Measurements from ENCODE around the gene AMPH. TPM values are rescaled to one million over a fixed set of nuclear protein-coding genes. Genes with fewer than 3 reads are reported as not detected.

Gene AMPH
- total RNA-seq, 1 donor from 2014 or later: 9.4 TPM

GRCh38 chr7:38512704-38513103, 118.5 kb downstream of the AMPH start:
- H3K9ac ChIP-seq (ENCODE audit: low read depth in 1 of 3, low read length in 3 of 3): no peak overlapping the region
- H3K4me1 ChIP-seq (ENCODE audit: control insufficient read depth in 3 of 3, insufficient read depth in 3 of 3, low read length in 3 of 3): no peaks in the 10 kb centered on the region
- H3K27ac ChIP-seq (ENCODE audit: low read depth, low read length): no peak overlapping the region
- H3K36me3 ChIP-seq (ENCODE audit: control insufficient read depth in 3 of 3, insufficient read depth in 3 of 3, low read length in 3 of 3): no peaks in the 10 kb centered on the region
- H3K27me3 ChIP-seq (ENCODE audit: control insufficient read depth in 3 of 3, insufficient read depth in 3 of 3, low read length in 3 of 3): no peaks in the 10 kb centered on the region
- no peak overlapping the region for H3K4me3 ChIP-seq (ENCODE audit: low read length in 3 of 3)
- H3K9me3 ChIP-seq (ENCODE audit: control insufficient read depth in 3 of 3, low read length in 3 of 3): no peaks in the 10 kb centered on the region

GRCh38 chr7:38512291-38512690, 118.9 kb downstream of the AMPH start:
- Histone ChIP-seq H3K9me3 (ENCODE audit: control insufficient read depth in 3 of 3, low read length in 3 of 3) (no peaks in the 10 kb centered on the region), H3K27ac (ENCODE audit: low read depth, low read length) (no peak overlapping the region), H3K36me3 (ENCODE audit: control insufficient read depth in 3 of 3, insufficient read depth in 3 of 3, low read length in 3 of 3) (no peaks in the 10 kb centered on the region), H3K4me1 (ENCODE audit: control insufficient read depth in 3 of 3, insufficient read depth in 3 of 3, low read length in 3 of 3) (no peaks in the 10 kb centered on the region), H3K4me3 (ENCODE audit: low read length in 3 of 3) (no peak overlapping the region), H3K27me3 (ENCODE audit: control insufficient read depth in 3 of 3, insufficient read depth in 3 of 3, low read length in 3 of 3) (no peaks in the 10 kb centered on the region), H3K9ac (ENCODE audit: low read depth in 1 of 3, low read length in 3 of 3) (no peak overlapping the region)

DNA sequence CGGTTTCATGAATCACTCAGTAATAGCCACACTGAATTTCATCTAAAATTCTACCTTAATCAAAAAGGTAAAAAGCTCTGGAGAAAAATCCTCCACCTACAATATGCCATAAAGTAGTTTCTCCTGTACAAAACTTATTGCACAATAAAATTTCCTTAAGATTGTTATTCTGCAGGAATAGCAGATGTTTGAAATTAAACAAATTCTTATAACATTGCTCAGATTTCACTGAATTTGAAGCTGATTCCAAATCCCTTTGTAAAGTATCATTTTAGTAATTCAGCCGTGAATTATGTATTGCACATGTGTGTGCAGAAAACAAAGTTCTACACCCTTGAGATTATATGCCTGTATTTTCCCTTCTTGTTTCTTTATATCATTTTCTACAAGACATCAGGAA, 123.8 kb downstream of the AMPH start:
- Histone ChIP-seq H3K9ac (ENCODE audit: low read depth in 1 of 3, low read length in 3 of 3) (no peak overlapping the region), H3K4me1 (ENCODE audit: control insufficient read depth in 3 of 3, insufficient read depth in 3 of 3, low read length in 3 of 3) (no peaks in the 10 kb centered on the region), H3K36me3 (ENCODE audit: control insufficient read depth in 3 of 3, insufficient read depth in 3 of 3, low read length in 3 of 3) (no peaks in the 10 kb centered on the region), H3K9me3 (ENCODE audit: control insufficient read depth in 3 of 3, low read length in 3 of 3) (no peaks in the 10 kb centered on the region), H3K27ac (ENCODE audit: low read depth, low read length) (no peak overlapping the region), H3K27me3 (ENCODE audit: control insufficient read depth in 3 of 3, insufficient read depth in 3 of 3, low read length in 3 of 3) (no peaks in the 10 kb centered on the region), H3K4me3 (ENCODE audit: low read length in 3 of 3) (no peak overlapping the region)

DNA sequence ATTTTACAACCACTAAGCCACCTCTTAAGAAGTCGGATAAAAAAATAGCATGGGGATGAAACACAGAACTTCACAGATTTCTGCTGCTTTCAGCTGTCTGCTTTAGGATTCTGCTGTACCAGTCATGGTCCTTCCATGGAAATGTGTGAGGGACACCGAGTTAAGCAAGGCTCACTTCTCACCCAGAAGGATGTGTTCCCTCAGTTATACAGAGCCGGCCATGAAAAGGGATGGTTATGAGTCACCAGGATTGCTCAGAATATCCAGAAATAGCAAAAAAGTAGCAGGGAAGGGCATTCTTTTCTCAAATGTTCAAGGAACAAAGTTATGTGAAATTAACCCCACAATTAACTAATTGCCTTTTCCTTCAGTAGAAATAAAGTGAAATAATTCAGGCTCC, 124.4 kb downstream of the AMPH start:
- Histone ChIP-seq H3K27me3 (ENCODE audit: control insufficient read depth in 3 of 3, insufficient read depth in 3 of 3, low read length in 3 of 3) (no peaks in the 10 kb centered on the region), H3K4me3 (ENCODE audit: low read length in 3 of 3) (no peak overlapping the region), H3K9ac (ENCODE audit: low read depth in 1 of 3, low read length in 3 of 3) (no peak overlapping the region), H3K27ac (ENCODE audit: low read depth, low read length) (no peak overlapping the region), H3K4me1 (ENCODE audit: control insufficient read depth in 3 of 3, insufficient read depth in 3 of 3, low read length in 3 of 3) (no peaks in the 10 kb centered on the region), H3K36me3 (ENCODE audit: control insufficient read depth in 3 of 3, insufficient read depth in 3 of 3, low read length in 3 of 3) (no peaks in the 10 kb centered on the region), H3K9me3 (ENCODE audit: control insufficient read depth in 3 of 3, low read length in 3 of 3) (no peaks in the 10 kb centered on the region)

- no peak overlapping the region for H3K4me3 ChIP-seq (ENCODE audit: low read length in 3 of 3)
- no peaks in the 10 kb centered on the region for H3K27me3 ChIP-seq (ENCODE audit: control insufficient read depth in 3 of 3, insufficient read depth in 3 of 3, low read length in 3 of 3)
- H3K9ac ChIP-seq (ENCODE audit: low read depth in 1 of 3, low read length in 3 of 3): no peak overlapping the region
- H3K4me1 ChIP-seq (ENCODE audit: control insufficient read depth in 3 of 3, insufficient read depth in 3 of 3, low read length in 3 of 3): no peaks in the 10 kb centered on the region
- no peaks in the 10 kb centered on the region for H3K36me3 ChIP-seq (ENCODE audit: control insufficient read depth in 3 of 3, insufficient read depth in 3 of 3, low read length in 3 of 3)
- no peak overlapping the region for H3K27ac ChIP-seq (ENCODE audit: low read depth, low read length)
- no peaks in the 10 kb centered on the region for H3K9me3 ChIP-seq (ENCODE audit: control insufficient read depth in 3 of 3, low read length in 3 of 3)
Observed at GRCh38 chr7:38506004-38506403, 125.2 kb downstream of the AMPH start.

DNA sequence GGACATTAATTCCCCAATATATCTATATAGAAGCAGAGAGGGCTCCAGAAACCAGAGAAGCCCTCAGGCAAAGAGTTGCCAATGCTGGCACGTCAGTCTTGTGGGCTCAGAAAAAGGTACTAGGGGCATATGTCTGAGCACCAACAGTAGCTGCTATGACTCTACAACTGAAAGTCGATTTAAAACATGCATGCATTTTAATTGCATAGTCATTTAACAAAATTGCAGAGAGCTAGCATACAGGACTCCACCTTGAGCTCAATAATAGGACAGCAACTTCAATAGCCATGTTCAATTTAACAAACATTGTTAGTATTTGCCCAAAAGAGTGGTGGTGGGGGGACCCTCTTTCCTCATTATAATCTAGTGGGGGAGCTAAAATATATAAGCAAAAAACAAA, 126.5 kb downstream of the AMPH start:
- no peak overlapping the region for H3K27ac ChIP-seq (ENCODE audit: low read depth, low read length)
- no peak overlapping the region for H3K9ac ChIP-seq (ENCODE audit: low read depth in 1 of 3, low read length in 3 of 3)
- H3K36me3 ChIP-seq (ENCODE audit: control insufficient read depth in 3 of 3, insufficient read depth in 3 of 3, low read length in 3 of 3): no peaks in the 10 kb centered on the region
- no peaks in the 10 kb centered on the region for H3K4me1 ChIP-seq (ENCODE audit: control insufficient read depth in 3 of 3, insufficient read depth in 3 of 3, low read length in 3 of 3)
- no peaks in the 10 kb centered on the region for H3K9me3 ChIP-seq (ENCODE audit: control insufficient read depth in 3 of 3, low read length in 3 of 3)
- H3K4me3 ChIP-seq (ENCODE audit: low read length in 3 of 3): no peak overlapping the region
- H3K27me3 ChIP-seq (ENCODE audit: control insufficient read depth in 3 of 3, insufficient read depth in 3 of 3, low read length in 3 of 3): no peaks in the 10 kb centered on the region

DNA sequence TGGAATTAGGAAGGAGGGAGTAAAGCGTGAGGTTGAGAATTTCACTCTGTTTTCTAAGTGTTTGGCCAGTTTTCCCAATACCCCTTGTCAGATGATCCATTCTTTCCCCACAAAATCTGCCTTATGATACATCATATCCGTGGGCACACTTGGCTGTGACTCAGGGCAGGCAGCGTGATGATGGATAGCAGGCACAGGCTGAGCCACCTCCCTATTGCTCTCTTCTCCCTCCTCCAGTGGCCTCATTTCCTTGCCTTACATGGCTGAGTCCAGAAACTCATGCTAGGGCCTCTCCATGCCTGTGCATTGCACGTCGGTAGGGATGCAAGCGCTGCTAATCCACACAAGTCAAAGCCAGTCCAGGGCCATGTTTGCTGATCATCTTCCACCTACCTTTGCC, 128.3 kb downstream of the AMPH start:
- H3K4me3 ChIP-seq (ENCODE audit: low read length in 3 of 3): no peak overlapping the region
- H3K9me3 ChIP-seq (ENCODE audit: control insufficient read depth in 3 of 3, low read length in 3 of 3): no peaks in the 10 kb centered on the region
- H3K27ac ChIP-seq (ENCODE audit: low read depth, low read length): no peak overlapping the region
- no peaks in the 10 kb centered on the region for H3K4me1 ChIP-seq (ENCODE audit: control insufficient read depth in 3 of 3, insufficient read depth in 3 of 3, low read length in 3 of 3)
- H3K27me3 ChIP-seq (ENCODE audit: control insufficient read depth in 3 of 3, insufficient read depth in 3 of 3, low read length in 3 of 3): no peaks in the 10 kb centered on the region
- no peak overlapping the region for H3K9ac ChIP-seq (ENCODE audit: low read depth in 1 of 3, low read length in 3 of 3)
- no peaks in the 10 kb centered on the region for H3K36me3 ChIP-seq (ENCODE audit: control insufficient read depth in 3 of 3, insufficient read depth in 3 of 3, low read length in 3 of 3)

- no peaks in the 10 kb centered on the region for H3K27me3 ChIP-seq (ENCODE audit: control insufficient read depth in 3 of 3, insufficient read depth in 3 of 3, low read length in 3 of 3)
- no peaks in the 10 kb centered on the region for H3K9me3 ChIP-seq (ENCODE audit: control insufficient read depth in 3 of 3, low read length in 3 of 3)
- H3K9ac ChIP-seq (ENCODE audit: low read depth in 1 of 3, low read length in 3 of 3): no peak overlapping the region
- no peak overlapping the region for H3K27ac ChIP-seq (ENCODE audit: low read depth, low read length)
- H3K4me1 ChIP-seq (ENCODE audit: control insufficient read depth in 3 of 3, insufficient read depth in 3 of 3, low read length in 3 of 3): no peaks in the 10 kb centered on the region
- H3K36me3 ChIP-seq (ENCODE audit: control insufficient read depth in 3 of 3, insufficient read depth in 3 of 3, low read length in 3 of 3): no peaks in the 10 kb centered on the region
- no peak overlapping the region for H3K4me3 ChIP-seq (ENCODE audit: low read length in 3 of 3)
Observed at GRCh38 chr7:38502289-38502688, 128.9 kb downstream of the AMPH start.

- Histone ChIP-seq H3K36me3 (ENCODE audit: control insufficient read depth in 3 of 3, insufficient read depth in 3 of 3, low read length in 3 of 3) (no peaks in the 10 kb centered on the region), H3K4me1 (ENCODE audit: control insufficient read depth in 3 of 3, insufficient read depth in 3 of 3, low read length in 3 of 3) (no peaks in the 10 kb centered on the region), H3K4me3 (ENCODE audit: low read length in 3 of 3) (no peak overlapping the region), H3K27me3 (ENCODE audit: control insufficient read depth in 3 of 3, insufficient read depth in 3 of 3, low read length in 3 of 3) (no peaks in the 10 kb centered on the region), H3K9me3 (ENCODE audit: control insufficient read depth in 3 of 3, low read length in 3 of 3) (peaks cover 0 to 2% (median 0%) of the 10 kb centered on the region in 3 donors), H3K27ac (ENCODE audit: low read depth, low read length) (no peak overlapping the region), H3K9ac (ENCODE audit: low read depth in 1 of 3, low read length in 3 of 3) (no peak overlapping the region)
Observed at GRCh38 chr7:38492010-38492409, 139.2 kb downstream of the AMPH start.

- H3K36me3 ChIP-seq (ENCODE audit: control insufficient read depth in 3 of 3, insufficient read depth in 3 of 3, low read length in 3 of 3): no peaks in the 10 kb centered on the region
- no peak overlapping the region for H3K4me3 ChIP-seq (ENCODE audit: low read length in 3 of 3)
- no peak overlapping the region for H3K9ac ChIP-seq (ENCODE audit: low read depth in 1 of 3, low read length in 3 of 3)
- no peak overlapping the region for H3K27ac ChIP-seq (ENCODE audit: low read depth, low read length)
- H3K4me1 ChIP-seq (ENCODE audit: control insufficient read depth in 3 of 3, insufficient read depth in 3 of 3, low read length in 3 of 3): no peaks in the 10 kb centered on the region
- peaks cover 0 to 6% (median 1%) of the 10 kb centered on the region in 3 donors for H3K9me3 ChIP-seq (ENCODE audit: control insufficient read depth in 3 of 3, low read length in 3 of 3)
- no peaks in the 10 kb centered on the region for H3K27me3 ChIP-seq (ENCODE audit: control insufficient read depth in 3 of 3, insufficient read depth in 3 of 3, low read length in 3 of 3)
Observed at GRCh38 chr7:38482521-38482920, 148.7 kb downstream of the AMPH start.

- Histone ChIP-seq H3K36me3 (ENCODE audit: control insufficient read depth in 3 of 3, insufficient read depth in 3 of 3, low read length in 3 of 3) (no peaks in the 10 kb centered on the region), H3K27ac (ENCODE audit: low read depth, low read length) (no peak overlapping the region), H3K27me3 (ENCODE audit: control insufficient read depth in 3 of 3, insufficient read depth in 3 of 3, low read length in 3 of 3) (no peaks in the 10 kb centered on the region), H3K4me1 (ENCODE audit: control insufficient read depth in 3 of 3, insufficient read depth in 3 of 3, low read length in 3 of 3) (no peaks in the 10 kb centered on the region), H3K9me3 (ENCODE audit: control insufficient read depth in 3 of 3, low read length in 3 of 3) (peaks cover 0 to 6% (median 1%) of the 10 kb centered on the region in 3 donors), H3K4me3 (ENCODE audit: low read length in 3 of 3) (no peak overlapping the region), H3K9ac (ENCODE audit: low read depth in 1 of 3, low read length in 3 of 3) (no peak overlapping the region)
Observed at GRCh38 chr7:38481401-38481800, 149.8 kb downstream of the AMPH start.
